HUES6 (cell line): ENCODE results near the gene CFAP221.

Experiments
- H3K27ac ChIP-seq: 2 replicates; pipeline ENCODE4 v1.7.0; 2013; ENCODE audit warnings: low read depth, mild to moderate bottlenecking, low read length, inconsistent platforms
- H3K27me3 ChIP-seq: 2 replicates; pipeline ENCODE4 v1.6.1; 2013; ENCODE audit warnings: low read length; ENCODE audit not compliant: control insufficient read depth, insufficient read depth
- H3K36me3 ChIP-seq: 2 replicates; pipeline ENCODE4 v1.6.1; 2013; ENCODE audit warnings: low read length; ENCODE audit not compliant: control insufficient read depth, insufficient read depth
- H3K4me1 ChIP-seq: 2 replicates; pipeline ENCODE4 v1.6.1; 2013; ENCODE audit warnings: low read length; ENCODE audit not compliant: control insufficient read depth, insufficient read depth
- H3K4me3 ChIP-seq: 2 replicates; pipeline ENCODE4 v1.5.1; 2013; ENCODE audit warnings: low read depth, low read length
- H3K9ac ChIP-seq: one replicate; pipeline ENCODE4 v1.6.1; 2013; ENCODE audit warnings: mild to moderate bottlenecking, low read length
- H3K9me3 ChIP-seq: 2 replicates; pipeline ENCODE4 v1.6.1; 2013; ENCODE audit warnings: low read depth, low read length; ENCODE audit not compliant: control insufficient read depth, insufficient read depth

Gene CFAP221

GRCh38 chr2:119681203-119681867, 137.1 kb downstream of the CFAP221 start:
- Histone ChIP-seq H3K9ac (no peak overlapping the region), H3K4me1 (peaks cover 32% of the 10 kb centered on the region), H3K4me3 (no peak overlapping the region), H3K27me3 (no peaks in the 10 kb centered on the region), H3K9me3 (no peaks in the 10 kb centered on the region), H3K27ac (no peak overlapping the region), H3K36me3 (peaks cover 16% of the 10 kb centered on the region)

GRCh38 chr2:119681868-119682220, 137.6 kb downstream of the CFAP221 start:
- H3K36me3 ChIP-seq = peaks cover 17% of the 10 kb centered on the region
- no peaks in the 10 kb centered on the region for H3K9me3 ChIP-seq
- H3K4me1 ChIP-seq = peaks cover 32% of the 10 kb centered on the region
- no peak overlapping the region for H3K27ac ChIP-seq
- H3K4me3 ChIP-seq = no peak overlapping the region
- no peaks in the 10 kb centered on the region for H3K27me3 ChIP-seq
- no peak overlapping the region for H3K9ac ChIP-seq

- Histone ChIP-seq H3K36me3 (peaks cover 19% of the 10 kb centered on the region), H3K9me3 (no peaks in the 10 kb centered on the region), H3K4me3 (no peak overlapping the region), H3K4me1 (peaks cover 32% of the 10 kb centered on the region), H3K27me3 (no peaks in the 10 kb centered on the region), H3K27ac (no peak overlapping the region), H3K9ac (no peak overlapping the region)
Observed at GRCh38 chr2:119682578-119682977, 138.3 kb downstream of the CFAP221 start.

DNA sequence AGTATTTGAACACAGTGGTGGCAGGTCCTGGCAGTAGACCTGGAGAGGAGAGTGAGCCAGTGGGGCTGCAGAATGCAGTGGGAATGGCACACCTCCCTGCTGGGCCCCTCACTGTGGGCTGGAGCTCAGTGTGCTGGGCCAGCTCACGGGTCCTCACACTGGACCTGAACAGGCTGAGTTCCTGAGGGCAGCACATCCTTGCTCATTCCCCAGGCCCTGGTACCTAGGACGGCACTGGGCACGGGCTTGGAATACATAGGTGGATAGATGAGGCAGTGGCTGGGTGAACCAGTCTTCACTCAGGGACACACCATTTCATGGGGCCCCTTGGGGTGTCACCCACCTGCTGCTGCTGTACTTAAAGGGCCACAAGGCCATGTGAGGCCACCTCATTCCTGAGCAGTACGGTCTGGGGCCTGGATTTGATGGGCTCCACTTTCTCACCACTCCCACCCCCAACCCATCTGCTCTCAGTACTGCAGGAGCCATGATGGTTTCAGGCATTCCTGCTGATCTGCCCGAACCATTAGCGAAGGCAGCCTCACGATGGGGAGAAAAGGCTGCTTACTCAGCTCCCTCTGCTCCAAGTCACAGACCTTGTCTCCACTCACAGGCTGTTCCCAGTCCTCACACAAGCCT, 138.9 kb downstream of the CFAP221 start:
- no peaks in the 10 kb centered on the region for H3K27me3 ChIP-seq
- peak overlapping the region; percentile 42 for H3K9ac ChIP-seq
- H3K4me3 ChIP-seq = peak overlapping the region; percentile 30; the same call in 1 of the 2 replicates
- H3K9me3 ChIP-seq = no peaks in the 10 kb centered on the region
- peaks cover 20% of the 10 kb centered on the region for H3K36me3 ChIP-seq
- H3K4me1 ChIP-seq = peaks cover 32% of the 10 kb centered on the region
- no peak overlapping the region for H3K27ac ChIP-seq

DNA sequence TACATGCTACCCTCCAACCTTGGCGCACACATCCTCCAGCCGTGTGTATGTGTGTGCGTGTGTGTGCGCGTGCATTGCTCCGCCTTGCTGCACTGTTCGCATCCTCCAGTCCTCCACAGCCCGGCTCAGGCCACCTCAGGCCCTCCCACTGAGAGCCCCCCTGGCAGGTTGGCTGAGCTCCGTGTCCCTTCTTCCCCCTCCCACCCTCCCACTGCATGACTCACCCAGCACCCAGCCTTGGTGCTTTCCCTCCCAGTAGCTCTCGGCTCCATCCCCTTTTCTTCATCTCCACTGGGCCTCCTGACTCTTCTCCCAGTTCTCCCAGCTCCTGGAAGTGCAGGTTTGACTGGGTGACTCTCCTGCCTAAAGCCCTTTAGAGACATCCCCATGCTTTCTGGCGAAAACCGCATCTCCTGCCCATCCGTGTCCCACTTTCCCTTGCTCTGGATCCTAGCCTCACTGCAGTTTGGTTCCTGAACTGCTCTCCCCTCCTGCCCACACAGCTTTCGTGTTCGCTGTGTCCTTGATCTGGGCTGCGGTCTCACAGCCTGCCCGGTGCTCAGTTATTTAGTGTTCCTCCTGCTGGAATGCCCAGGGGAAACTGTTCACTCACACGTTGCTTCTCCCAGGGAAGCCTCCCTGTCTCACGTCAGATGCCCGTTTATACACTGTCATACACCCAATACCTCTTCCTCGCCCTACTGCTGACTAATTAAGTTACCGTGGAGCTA, 139.6 kb downstream of the CFAP221 start:
- H3K4me3 ChIP-seq = peak overlapping the region; percentile 30; the same call in 1 of the 2 replicates
- peaks cover 25% of the 10 kb centered on the region for H3K36me3 ChIP-seq
- H3K9ac ChIP-seq = peak overlapping the region; percentile 42
- no peaks in the 10 kb centered on the region for H3K9me3 ChIP-seq
- peaks cover 32% of the 10 kb centered on the region for H3K4me1 ChIP-seq
- H3K27me3 ChIP-seq = no peaks in the 10 kb centered on the region
- H3K27ac ChIP-seq = no peak overlapping the region

DNA sequence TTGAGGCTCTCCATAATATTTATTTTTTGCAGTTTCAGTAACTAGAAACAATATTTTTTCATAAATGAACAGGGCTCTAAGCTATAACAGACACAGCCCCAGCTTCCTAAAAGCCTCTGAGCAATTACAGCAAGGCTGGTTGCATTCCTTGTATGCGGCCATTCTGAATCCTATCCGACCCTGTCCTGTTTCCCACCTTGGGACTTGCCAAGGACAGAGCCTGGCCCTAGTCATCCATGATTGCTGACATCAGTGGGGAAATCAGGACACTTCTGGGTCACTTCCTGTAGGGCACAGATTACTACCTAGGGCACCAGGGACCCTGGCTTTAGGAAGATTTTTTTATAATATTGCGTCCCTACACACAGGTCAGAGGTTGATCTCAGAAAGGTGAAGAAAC, 140.3 kb downstream of the CFAP221 start:
- H3K27ac ChIP-seq = no peak overlapping the region
- H3K9ac ChIP-seq = no peak overlapping the region

DNA sequence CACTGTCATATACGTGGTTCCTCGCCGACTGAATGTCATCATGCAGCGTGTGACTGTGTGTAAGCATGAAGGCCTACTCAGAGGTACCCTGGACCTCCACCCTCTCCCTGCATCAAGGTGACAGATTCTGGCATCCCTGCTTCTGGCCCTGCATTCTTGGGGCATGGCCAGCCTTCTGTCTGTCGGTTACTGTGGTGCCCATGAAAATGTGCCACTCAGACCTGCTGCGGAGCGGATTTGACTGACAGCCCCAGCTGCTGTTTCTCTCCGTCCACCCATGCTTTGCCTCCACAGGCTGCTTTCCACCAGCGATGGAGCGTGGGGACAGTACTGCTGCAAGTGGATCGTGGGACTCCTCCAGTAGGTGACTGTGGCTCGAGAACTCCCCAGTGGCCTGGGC, 144.4 kb downstream of the CFAP221 start:
- H3K4me3 ChIP-seq = no peak overlapping the region
- no peak overlapping the region for H3K9ac ChIP-seq
- H3K4me1 ChIP-seq = peaks cover 12% of the 10 kb centered on the region
- no peak overlapping the region for H3K27ac ChIP-seq
- H3K9me3 ChIP-seq = no peaks in the 10 kb centered on the region
- peaks cover 18% of the 10 kb centered on the region; the same call in 1 of the 2 replicates for H3K36me3 ChIP-seq
- H3K27me3 ChIP-seq = no peaks in the 10 kb centered on the region

More for the DNA sequence above, 140.3 kb downstream of the CFAP221 start:
- Histone ChIP-seq H3K36me3 (peaks cover 32% of the 10 kb centered on the region), H3K27me3 (no peaks in the 10 kb centered on the region), H3K4me3 (no peak overlapping the region), H3K4me1 (peaks cover 32% of the 10 kb centered on the region), H3K9me3 (no peaks in the 10 kb centered on the region)

GRCh38 chr2:119689218-119689617, 145.0 kb downstream of the CFAP221 start:
- H3K4me1 ChIP-seq = peaks cover 10% of the 10 kb centered on the region
- no peaks in the 10 kb centered on the region for H3K9me3 ChIP-seq
- peaks cover 18% of the 10 kb centered on the region; the same call in 1 of the 2 replicates for H3K36me3 ChIP-seq
- H3K27ac ChIP-seq = no peak overlapping the region
- H3K27me3 ChIP-seq = no peaks in the 10 kb centered on the region
- H3K4me3 ChIP-seq = no peak overlapping the region
- no peak overlapping the region for H3K9ac ChIP-seq

DNA sequence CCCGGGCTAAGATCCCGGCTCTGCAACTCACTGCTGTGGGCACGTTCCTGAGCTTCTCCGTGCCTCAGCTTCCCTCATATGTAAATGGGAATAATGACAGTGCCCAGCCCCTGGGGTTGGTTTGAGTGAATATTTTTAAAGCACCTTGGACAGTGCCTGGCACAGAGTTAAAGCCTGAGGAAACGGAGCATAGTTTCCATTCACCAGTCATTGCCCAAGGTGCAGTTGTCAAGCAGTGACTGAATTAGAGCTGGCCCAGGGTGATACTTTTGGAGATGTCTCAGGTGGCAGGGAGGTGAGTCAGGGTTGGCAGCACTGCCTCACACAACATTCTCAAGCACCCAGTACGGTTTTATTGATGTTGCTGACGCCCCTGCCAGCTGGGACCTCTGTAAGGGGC, 146.9 kb downstream of the CFAP221 start:
- no peak overlapping the region for H3K27ac ChIP-seq
- H3K27me3 ChIP-seq = no peaks in the 10 kb centered on the region
- H3K36me3 ChIP-seq = peaks cover 18% of the 10 kb centered on the region; the same call in 1 of the 2 replicates
- no peak overlapping the region for H3K9ac ChIP-seq
- no peak overlapping the region for H3K4me3 ChIP-seq
- peaks cover 20% of the 10 kb centered on the region for H3K4me1 ChIP-seq
- no peaks in the 10 kb centered on the region for H3K9me3 ChIP-seq

GRCh38 chr2:119691651-119692245, 147.5 kb downstream of the CFAP221 start:
- H3K9ac ChIP-seq = no peak overlapping the region
- H3K4me3 ChIP-seq = no peak overlapping the region
- H3K9me3 ChIP-seq = no peaks in the 10 kb centered on the region
- no peaks in the 10 kb centered on the region for H3K27me3 ChIP-seq
- H3K27ac ChIP-seq = no peak overlapping the region
- peaks cover 24% of the 10 kb centered on the region for H3K4me1 ChIP-seq
- peaks cover 16% of the 10 kb centered on the region; the same call in 1 of the 2 replicates for H3K36me3 ChIP-seq
